ENCODE measurements around the gene MRPL38.
"Not testable (repeated sequence)": the region's sequence is repeated elsewhere in the genome, so short reads cannot be mapped to it uniquely, and the experiment has no call there.

Gene MRPL38

DNA sequence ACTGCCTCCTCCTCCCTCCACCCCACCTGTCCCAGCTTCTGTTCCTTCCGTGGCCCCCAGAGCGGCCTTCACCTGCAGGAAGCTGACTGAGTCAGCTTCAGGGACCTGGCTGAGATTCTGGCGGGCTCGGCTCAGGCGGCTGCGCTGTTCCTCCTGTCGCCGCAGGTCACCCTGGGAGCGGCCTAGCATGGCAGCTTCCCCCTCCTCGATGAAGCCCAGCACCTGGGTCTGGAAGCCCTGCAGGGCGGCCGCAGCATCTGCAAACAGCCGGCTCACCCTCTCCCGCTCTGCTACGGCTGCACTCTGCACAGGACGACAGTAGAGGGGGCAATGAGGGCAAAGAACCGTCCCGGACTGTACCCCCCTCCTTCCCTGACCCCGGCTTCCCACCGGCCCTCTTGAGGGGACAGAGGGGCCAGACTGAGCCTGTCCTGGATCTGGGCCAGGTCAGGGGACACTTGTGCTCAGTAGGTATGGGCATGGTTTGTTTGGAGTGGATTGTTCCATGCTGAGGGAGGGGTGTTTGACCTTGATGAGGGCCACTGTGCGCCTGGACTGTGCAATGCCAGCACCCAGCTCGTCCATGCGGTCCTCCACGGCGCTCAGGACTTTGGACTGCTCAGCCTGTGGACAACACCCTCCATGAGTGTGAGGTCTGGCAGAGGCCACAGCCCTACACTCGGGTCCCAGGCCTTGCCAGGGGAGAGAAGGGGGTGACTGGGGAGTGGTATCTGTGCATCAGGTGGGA is 28.3 kb downstream of the MRPL38 start:
- no peak for DNase-seq (ENCODE audit: low spot score)

DNA sequence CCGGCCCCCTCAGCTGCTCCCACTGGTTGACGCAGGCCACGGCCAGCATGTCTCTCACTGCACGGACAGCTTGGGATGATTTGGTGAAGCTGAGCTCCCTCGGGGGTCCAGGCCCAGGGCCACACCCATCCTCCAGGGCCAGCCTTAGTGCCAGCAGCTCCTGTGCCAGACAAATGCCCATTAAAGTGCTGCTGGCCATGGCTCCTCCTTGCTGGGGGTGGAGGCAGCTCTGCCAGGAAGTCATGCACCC is 28.8 kb downstream of the MRPL38 start:
- no peak for DNase-seq (ENCODE audit: low spot score)

DNA sequence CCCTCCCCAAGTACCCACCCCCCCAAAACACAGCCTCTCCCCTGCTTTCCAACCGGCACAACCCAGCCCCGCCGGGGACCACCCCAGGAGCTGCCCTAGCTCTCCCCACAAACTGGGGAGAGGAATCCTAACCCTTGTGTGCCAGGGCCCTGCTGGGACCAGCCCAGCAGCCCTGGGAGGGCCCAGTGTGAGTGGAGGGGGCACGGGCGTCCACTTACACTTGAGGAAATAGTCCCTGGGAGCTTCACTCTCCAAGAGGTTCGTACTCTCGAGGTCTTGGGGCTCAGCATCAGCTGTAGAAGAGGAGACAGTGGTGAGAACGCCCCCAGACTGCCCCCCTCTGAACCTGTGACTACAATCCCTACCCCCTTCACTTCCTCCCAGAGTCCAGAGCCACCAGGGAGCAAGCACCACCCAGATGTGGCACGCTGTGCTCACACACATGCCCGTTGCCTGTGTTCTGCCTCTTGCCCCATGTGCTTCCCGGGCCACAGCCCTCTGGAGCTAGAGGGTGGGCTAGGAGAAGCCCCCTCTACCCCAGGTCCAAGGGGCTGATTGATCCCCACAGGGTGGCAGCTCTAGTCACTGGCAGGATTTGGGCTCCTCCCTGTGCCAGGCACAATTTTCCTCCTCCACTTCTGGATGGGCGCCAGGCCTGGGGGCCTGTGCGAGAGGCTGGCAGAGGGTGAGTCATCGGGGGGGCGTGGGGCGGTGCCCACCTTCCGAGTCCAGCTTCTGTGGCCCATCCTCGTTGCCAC is 29.3 kb downstream of the MRPL38 start:
- DNase-seq (ENCODE audit: low spot score) = no peak

DNA sequence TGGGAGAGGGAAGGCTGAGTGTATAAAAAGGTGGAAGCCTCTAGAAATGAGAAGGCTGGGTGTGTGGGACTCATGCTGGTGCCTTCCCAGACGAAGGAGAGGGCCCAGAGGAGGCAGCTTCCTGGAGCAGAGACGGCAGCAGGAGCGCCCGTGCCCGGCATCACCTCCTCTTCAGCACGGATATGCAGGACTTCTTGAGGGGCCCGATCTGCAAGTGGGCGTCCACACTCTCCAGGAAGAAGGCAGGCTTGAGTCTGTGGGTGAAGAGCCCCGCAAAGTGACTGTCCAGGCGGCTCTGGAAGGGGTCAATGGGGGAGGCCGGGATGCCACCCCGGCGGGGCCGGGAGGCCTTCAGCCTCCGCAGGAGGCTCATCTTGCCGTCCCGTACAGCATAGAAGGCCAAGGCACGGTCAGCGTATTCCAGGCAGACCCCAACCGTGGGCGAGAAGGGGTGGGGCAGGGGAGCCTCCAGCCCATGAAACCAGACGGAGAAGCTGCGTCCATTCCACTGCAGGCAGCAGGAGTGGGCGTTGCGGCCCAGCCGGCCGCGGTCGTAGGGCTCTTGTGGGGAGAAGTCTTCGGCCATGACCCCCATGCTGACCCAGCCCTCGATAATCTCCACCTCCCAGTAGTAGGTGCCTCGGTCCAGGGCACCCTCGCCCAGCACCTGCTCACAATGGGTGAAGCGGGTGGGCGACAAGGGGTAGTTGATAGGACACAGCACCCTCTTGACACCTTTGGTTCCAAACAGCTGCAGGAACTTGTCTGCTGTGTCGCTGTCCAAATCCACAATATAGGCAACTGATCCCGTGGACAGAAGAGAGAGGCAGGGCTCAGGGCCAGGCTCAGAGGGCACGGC is 30.1 kb downstream of the MRPL38 start:
- DNase-seq (ENCODE audit: low spot score) = no peak

DNA sequence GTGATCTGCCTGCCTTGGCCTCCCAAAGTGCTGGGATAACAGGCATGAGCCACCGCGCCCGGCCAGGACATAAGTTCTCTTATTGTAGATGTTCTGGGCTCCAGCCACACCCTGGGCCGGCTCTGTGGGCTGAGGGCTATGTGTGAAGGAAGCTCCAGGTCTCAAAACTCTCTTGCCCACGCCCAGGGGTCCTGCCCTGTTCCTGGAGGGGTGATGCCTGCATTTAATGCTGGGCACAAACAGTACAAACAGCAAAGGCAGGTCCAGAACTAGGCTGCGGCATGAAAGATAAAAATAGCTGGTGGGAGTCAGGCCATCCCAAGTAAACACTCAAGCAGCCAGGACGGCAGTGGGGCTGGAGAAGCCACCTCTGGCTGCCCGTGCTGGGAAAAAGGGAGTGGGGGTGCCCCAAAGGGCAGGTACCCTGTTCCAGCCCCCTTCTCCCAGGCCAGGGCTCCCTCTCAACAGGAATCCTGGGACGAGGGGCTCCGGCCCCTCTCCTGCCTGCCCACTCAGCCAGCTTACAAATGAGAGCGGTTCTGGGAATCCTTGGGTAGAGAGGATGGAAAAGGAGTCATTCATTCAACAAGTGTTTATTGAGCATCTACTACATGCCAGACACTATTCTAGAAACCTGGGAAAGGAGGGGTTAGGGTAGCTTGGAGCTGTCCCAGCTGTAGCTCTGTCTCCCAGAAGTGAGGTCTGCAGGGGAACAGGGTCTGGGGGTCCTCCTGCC is 30.9 kb downstream of the MRPL38 start:
- no peak for DNase-seq (ENCODE audit: low spot score)

DNA sequence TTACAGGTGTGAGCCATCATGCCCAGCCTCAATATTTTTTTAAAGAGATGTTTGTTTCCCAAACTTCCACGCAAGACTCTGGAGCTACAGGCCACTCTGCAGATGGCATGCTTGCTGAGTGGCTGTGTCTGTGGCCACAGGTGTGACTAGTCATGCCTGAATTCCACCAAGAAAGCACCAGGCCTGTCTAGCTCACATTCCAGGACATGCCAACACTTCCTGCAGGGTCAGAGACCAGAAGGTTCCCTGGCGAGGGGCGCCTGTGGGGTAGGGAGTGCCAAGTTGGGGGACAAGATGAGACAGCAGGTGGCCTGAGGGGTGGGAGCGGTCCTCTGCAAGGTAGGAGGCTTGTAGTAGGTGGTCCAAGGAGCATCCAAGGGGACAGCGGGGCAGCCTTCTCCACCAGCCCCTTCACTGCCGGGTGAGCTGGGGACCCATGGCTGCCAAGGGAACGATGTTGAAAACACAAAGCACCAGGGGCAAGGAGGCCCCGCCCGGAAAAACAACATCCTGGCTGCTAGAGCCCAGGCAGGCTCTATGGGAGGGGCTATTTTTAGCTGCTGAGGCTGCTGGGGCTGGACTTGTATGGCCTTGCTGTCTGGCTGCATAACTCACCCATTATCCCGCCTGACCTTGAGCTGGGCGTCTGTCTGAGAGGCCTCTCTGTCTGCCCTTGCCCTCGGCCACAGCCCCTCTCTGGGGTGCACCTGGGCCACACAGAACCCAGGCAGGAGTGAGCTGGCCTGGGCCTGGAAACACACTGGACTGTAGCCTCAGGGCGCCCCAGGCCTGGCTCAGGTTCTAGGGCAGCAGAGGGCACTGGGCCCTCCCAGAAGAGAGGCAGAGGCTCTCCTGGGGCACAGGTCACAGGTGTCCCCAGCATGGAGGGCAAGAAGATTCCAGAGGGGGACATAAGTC is 32.0 kb downstream of the MRPL38 start:
- DNase-seq (ENCODE audit: low spot score) = no peak

DNA sequence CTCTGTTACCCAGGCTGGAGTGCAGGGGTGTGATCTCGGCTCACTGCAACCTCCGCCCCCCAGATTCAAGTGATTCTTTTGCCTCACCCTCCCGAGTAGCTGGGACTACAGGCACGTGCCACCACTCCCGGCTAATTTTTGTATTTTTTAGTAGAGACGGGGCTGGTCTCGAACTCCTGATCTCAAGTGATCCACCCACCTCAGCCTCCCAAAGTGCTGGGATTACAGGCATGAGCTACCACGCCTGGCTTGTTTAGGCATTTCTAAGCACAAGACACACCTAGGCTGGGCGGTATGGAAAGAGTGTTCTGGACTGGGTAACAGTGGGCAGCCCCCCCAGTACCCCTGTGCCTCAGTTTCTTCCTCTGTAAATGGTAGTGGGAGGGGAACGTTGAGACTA is 34.5 kb downstream of the MRPL38 start:
- not testable (repeated sequence) for DNase-seq (ENCODE audit: low spot score)

DNA sequence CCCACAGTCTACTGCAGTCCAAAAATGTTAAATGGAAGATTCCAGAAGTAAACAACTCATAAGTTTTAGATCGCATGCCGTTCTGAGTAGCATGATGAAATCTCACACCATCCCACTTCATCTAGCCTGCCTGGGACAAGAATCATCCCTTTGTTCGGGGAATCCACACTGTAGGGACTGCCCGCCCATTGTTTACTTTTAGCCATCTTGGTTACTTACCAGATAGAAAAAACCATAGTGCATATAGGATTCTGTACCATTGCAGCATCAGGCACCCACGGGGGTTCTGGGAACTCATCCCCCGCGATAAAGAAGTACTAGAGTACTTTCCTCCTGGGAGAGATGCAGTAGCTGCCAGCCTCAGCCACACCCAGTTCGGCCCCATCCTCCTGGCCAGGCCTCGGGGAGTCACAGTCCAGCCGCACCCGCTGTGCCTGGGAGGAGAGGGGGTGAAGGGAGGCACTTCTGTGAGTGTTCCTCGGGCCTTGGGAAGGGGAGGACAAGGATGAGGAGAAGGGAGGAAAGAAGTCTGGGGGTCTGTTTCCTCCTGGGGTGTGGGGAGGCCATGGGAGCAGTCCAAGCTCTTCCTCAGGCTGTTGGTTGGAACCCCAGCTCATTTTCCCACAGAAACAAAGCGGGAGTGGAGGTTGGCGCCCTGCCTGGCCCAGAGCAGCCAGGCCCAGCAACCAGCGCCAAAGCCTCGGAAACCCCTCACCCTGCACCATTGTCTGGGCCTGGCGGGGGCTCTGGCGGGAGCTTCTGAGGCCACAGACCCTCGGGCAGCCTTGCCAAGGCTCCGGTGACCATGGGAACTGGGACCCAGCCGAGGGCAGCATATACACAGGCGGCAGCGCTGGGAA is 35.2 kb downstream of the MRPL38 start:
- DNase-seq (ENCODE audit: low spot score) = no peak

DNA sequence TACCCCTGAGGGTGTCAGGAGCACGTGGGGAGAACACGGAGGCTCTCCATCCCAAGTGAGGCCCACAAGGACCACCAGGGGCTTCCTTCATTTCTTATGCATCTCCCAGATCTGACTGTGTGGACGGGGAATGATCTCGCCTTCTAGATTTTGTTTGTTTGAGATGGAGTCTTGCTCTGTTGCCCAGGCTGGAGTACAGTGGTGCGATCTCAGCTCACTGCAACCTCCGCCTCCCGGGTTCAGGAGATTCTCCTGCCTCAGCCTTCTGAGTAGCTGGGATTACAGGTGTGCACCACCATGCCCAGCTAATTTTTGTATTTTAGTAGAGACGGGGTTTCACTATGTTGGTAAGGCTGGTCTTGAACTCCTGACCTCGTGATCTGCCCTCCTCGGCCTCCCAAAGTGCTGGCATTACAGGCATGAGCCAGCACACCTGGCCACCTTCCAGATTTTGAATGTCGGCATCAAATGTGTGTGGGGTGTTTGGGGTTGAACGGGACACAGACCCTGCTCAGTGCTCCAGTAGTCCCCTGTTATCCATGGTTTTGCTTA is 35.9 kb downstream of the MRPL38 start:
- DNase-seq (ENCODE audit: low spot score) = not testable (repeated sequence)

DNA sequence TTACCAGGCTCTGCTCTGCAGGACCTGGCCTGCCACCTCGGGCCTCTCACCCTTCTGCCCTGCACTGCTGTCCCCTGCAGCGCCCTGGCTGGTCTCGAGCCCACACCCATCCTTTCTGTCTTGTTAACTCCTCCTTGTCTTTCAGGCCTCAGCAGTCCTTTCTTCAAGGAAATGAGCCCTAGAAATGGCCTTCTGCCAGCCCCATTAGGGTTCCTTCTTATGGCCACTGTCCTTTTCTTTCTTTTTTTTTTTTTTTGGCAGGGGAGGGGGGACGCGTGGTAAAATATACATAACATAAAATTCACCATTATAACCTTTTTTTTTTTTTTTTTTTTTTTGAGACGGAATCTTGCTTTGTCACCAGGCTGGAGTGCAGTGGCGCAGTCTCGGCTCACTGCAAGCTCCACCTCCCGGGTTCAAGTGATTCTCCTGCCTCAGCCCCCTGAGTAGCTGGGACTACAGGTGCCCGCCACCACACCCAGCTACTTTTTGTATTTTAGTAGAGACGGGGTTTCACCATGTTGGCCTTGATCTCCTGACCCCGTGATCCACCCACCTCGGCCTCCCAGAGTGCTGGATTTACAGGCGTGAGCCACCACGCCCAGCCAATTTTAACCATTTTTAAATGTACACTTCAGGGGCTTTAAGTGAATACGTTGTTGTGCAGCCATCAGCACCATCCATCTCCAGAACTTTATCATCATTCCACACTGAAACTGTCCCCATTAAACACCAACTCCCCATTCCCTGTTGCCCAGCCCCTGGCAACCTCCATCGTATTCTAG is 39.1 kb downstream of the MRPL38 start:
- DNase-seq (ENCODE audit: low spot score) = not testable (repeated sequence)

DNA sequence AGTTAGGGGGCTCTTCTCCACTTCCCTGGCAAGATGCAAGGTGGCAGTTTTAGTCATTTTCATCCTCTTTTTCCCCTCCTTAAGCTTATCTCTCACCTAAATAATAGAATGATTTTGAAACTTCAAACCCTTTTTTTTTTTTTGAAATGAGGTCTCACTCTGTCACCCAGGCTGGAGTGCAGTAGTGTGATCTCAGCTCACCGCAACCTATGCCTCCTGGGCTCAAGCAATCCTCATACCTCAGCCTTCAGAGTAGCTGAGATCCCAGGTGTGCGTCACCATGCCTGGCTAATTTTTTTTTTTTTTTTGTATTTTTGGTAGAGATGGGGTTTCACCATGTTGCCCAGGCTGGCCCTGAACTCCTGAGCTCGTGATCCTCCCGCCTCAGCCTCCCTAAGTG is 39.8 kb downstream of the MRPL38 start:
- DNase-seq (ENCODE audit: low spot score) = not testable (repeated sequence)

DNA sequence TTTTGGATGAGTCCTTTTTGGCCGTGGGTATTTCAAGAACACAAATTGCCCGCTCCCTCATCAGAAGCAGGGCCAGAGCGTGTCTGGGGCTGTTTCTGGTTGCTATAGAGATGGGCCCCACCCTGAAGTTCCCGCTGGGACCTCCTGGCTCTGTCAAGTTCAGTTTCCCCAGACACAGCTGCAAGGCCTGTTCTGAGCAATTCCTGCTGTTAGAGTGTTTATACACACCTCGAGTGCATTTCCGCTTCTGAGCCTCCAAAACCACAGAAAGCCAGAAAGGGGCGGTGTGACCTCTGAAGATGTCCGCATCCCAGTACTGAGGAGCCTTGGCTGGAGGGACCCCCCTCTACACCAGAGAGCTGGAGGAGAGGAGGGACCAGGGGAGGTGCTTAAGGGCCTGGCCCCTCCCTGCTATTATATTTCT is 40.2 kb downstream of the MRPL38 start:
- no peak for DNase-seq (ENCODE audit: low spot score)

DNA sequence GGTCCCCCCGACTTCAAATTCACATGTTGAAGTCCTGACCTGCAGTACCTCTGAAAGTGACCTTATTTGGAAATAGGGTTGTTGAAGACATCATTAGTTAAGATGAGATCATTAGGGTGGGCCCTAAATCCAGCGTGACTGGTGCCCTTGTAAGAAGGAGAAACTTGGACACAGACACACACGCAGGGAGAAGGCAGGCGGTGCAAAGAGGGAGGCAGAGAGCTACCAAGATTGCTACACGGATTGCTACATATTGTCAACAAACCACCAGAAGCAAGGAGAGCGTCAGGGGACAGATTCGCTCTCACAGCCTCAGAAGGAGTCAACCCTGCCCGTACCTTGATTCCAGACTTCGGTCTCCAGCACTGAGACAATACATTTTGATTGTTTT is 42.8 kb downstream of the MRPL38 start:
- DNase-seq (ENCODE audit: low spot score) = no peak

DNA sequence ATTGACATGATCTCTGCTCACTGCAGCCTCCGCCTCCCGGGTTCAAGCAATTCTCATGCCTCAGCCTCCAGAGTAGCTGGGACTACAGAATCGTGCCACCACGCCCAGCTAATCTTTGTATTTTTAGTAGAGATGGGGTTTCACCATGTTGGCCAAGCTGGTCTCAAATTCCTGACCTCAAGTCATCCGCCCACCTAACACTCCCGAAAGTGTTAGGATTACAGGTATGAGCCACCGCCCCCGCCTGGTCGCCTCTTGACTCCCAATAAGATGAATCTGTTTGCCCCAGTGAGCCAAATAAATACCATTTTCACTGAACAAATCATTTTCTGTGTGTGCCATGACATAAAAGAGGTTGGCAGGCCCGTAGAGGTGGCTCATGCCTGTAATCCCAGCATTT is 45.3 kb downstream of the MRPL38 start:
- not testable (repeated sequence) for DNase-seq (ENCODE audit: low spot score)

DNA sequence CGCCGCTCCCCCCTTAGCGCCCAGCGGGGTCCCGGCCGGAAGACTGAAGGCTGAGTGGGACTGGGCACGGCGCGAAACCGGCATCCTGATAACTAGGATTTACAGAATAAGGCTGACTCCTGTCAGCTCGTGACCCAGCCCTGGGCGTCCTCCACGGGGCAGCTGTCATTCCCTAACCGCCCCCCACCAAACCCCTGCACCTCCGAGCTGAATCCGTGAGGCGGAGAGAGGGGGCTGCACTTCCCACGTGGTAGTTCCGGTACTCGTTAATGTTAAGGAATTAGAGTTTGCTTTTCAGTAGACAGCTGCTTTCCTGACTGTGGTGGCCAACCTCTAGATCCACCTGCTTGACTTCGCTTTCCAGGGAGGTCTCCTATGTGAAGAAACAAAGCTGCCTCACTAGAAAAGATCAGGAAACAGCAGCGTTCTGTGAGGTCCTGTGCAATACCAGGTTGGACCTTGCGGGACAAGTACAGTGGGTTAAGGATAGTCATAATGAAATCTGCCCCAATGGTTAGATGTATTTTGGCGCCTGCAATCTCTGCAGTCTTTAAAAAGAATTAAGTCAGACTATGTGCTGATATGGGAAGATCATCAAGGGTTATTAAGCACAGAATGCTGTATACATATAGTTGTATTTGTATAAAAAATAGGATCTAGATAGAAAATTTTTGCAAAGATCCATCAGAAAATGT is 48.5 kb downstream of the MRPL38 start:
- peak; percentile 46 for DNase-seq (ENCODE audit: low spot score)

DNA sequence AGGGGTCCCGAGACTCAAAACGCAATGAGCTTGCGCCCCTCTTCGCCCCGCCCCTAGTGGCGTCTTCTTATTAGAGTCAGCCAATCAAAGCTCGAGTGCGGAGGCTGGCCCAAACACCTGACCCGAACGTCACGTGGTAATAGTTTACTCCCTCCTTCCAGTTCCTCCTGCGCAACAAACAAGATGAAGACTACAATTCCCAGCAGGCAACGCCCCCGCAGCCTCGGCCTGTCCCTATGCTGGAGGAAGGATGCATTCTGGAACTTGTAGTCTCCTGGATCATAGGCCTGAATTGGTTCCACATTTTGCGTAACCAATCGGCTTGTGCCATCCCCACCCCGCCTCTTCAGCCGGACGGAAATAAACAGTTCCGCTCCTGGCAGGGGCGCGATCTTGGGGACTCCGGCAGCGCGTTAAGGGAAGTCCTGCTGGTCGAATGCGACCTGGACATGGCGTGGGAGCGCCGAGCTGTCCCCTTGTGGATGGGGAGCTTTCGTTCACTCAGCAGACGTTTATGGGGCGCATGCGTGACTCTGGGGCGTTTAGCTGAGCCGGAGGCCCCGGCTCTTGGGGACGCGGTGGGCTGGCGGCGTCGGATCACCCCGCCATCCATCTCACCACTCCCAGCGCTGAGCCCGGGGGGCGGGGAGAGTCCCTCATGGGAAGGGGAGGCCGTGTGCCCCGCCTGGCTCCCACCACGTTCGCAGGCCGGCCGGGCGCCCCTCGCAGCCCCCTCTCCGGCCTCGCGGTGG is 49.2 kb downstream of the MRPL38 start, which contains the start of gene WBP2:
Gene WBP2 (minus strand): TSS at position 26 of the 752 bp plus-strand sequence. CDS start 38 bp downstream, outside the sequence.
- peak; percentile 100 for DNase-seq (ENCODE audit: low spot score)

DNA sequence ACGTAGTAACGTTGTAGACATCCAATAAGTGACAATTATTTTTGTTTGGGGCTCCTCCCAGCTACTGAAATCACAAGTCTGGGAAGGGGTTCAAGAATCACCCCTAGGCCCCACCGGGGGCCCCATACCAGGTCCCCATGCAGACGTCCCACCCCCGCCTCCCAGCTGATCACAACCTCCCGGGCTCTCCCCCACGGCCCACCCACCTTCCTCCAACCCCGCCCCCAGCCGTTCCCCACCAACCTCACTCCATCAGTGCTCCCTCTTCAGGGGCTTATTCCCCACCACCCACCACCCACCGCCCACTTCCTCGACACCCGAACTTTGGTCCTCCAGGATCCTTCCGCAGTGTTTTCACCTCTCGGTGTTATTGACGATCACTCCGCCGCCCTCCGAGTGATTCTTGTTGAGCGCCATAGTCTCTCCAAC is 49.8 kb downstream of the MRPL38 start:
- DNase-seq (ENCODE audit: low spot score) = peak; percentile 72

Data from hematopoietic multipotent progenitor cell treated with erythropoietin and hydrocortisone succinate and interleukin-3 and kit ligand, for 17 days (in vitro differentiated cells).